ENCODE measurements around the gene SYNGR3.

- TF ChIP-seq CTCF (IDR thresholded peaks at IDR 0.05; ENCODE audit: low read length) (no peak), EZH2 (optimal IDR thresholded peaks at IDR 0.05; ENCODE audit: low read depth, low read length) (no peak), EZH2phosphoT487 (IDR thresholded peaks at IDR 0.05; ENCODE audit: low read length) (no peak)
Observed at GRCh38 chr16:1945559-1946391, 44.0 kb upstream of the SYNGR3 start.

All from MM.1S (cell line).